HG03565 (cell line): Measurements from ENCODE around the gene COL5A1.

ENCODE experiments used
- ATAC-seq: cut with Tn5 transposase; IDR thresholded peaks from one replicate; pipeline ENCODE4 v1.9.1; 2021; ENCODE audit warnings: mild to moderate bottlenecking, moderate library complexity; ENCODE audit not compliant: unreplicated experiment

The COL5A1 gene

DNA sequence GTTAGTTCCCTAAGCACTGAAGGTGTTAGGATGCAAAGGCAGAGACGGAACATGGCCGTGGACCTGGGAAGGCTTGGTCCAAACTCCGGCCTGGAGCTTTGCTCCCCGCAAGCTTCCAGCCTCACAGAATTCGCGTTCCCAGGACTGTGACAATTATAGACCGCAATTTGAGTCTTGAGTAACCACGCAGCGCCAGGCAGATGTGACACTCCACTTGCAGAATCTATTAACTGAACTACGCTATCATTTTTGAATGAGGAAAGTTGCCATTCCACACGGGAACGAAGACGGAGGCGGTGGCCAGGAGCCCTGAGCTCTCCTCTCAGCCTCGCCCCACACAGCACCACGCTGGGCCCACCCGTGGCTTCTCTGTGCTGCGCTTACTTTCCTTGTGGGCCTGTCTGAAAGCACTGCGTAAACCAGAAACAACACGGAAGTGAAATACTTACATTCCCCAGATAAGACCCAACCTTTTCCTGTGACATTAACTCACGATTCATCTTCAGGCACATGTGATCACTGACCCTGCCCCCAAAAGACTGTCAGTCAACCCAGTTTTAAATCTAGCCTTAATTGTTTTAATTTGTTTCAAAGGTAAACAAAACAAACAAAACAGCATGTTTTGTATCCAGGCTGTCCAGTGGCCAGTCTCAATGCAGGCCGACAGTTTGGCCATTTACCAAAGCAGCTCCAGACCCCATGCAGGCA, 16.1 kb upstream of the COL5A1 start:
- no peak for ATAC-seq

- ATAC-seq = no peak
These were observed 15.6 kb upstream of the COL5A1 start for GRCh38 chr9:134626069-134626423.

DNA sequence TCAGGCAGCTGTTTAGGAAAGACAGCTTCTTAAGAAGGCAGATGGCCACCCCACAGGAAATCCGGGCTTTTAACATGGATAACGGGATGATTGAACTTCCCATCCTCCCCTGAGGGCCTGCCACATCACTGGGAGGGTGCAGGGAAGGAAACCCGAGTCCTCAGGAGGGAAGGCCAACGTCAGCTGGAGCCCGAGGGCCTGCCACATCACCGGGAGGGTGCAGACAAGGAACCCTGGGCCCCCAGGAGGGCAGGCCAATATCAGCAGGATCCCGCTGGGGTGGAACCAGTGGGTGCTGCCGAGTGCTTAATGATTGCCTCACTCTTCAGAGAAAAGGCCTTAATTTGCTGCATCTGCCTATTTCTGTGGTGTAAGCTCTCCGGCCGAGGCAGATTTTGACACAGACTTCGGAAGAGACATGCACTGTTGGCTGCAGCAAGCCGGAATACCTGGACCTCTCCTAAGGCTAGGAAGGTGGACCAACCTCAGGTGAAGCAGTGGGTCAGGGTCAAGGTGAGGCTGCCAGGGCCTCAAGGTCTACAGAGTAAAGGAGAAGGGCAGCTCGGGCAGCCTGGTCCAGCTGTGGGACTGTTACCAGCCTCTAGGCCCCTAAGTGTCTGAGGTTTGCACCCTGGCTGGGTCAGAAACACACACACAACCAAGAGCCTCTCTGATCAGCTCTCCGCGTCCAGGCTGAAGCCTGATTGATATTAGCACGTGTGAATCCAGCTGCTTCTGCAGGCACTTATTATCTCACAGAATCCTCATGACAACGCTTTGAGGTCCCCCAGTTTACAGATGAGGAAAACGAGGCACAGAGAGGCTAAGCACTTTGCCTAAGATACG, 14.8 kb upstream of the COL5A1 start:
- no peak for ATAC-seq

GRCh38 chr9:134627417-134628353, 13.9 kb upstream of the COL5A1 start:
- no peak for ATAC-seq

- ATAC-seq = no peak
These were observed 13.3 kb upstream of the COL5A1 start for GRCh38 chr9:134628354-134628736.

DNA sequence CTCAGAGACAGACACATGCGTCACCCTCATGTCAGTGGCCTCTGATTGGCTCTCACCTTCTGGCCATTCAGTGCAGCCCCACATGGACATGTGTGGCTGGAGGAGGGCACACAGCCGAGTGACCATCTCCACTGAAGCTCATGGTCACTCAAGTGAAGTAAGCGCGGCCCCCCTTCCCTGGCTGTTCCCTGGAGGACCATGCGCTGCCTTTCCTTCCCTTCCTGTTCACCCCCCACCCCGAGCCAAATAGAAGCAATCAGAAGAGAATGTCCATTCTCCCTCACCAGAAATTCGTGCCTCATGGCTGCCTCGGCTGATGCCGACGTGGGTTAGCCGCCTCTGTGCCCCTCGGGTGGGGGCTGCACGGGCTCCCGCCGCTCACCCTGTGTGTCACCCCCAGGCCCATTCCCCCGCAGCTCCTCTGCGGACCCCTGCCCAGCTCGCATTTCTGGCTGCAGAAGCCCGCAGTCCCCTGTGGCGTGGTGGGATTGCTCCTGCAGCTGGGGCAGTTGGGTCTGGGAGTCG, 12.5 kb upstream of the COL5A1 start:
- no peak for ATAC-seq

- no peak for ATAC-seq
These were observed 11.8 kb upstream of the COL5A1 start for GRCh38 chr9:134629586-134630392.

DNA sequence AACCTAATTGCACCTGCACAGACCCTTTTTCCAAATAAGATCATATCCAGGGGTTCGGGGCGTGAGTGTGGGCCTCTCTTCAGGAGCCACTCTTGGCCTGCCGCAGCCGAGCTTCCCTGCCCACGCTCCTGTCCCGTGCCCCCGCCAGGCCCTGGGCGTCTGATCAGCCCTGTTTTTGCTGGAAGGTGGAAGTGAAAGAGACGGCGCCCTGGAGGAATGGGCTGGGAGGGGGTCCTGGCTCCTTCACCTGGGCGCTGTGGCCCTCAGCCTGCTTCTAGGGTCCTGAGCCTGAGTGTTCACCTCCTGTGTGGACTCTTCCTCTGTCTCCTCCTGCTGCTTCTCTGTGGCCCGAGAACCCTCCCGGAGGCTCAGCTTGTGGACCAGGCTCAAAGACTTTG, 11.2 kb upstream of the COL5A1 start:
- no peak for ATAC-seq

GRCh38 chr9:134630861-134631260, 10.7 kb upstream of the COL5A1 start:
- ATAC-seq = no peak

- ATAC-seq = no peak
These were observed 9.7 kb upstream of the COL5A1 start for GRCh38 chr9:134631881-134632280.

- no peak for ATAC-seq
These were observed 9.3 kb upstream of the COL5A1 start for GRCh38 chr9:134632329-134632728.

DNA sequence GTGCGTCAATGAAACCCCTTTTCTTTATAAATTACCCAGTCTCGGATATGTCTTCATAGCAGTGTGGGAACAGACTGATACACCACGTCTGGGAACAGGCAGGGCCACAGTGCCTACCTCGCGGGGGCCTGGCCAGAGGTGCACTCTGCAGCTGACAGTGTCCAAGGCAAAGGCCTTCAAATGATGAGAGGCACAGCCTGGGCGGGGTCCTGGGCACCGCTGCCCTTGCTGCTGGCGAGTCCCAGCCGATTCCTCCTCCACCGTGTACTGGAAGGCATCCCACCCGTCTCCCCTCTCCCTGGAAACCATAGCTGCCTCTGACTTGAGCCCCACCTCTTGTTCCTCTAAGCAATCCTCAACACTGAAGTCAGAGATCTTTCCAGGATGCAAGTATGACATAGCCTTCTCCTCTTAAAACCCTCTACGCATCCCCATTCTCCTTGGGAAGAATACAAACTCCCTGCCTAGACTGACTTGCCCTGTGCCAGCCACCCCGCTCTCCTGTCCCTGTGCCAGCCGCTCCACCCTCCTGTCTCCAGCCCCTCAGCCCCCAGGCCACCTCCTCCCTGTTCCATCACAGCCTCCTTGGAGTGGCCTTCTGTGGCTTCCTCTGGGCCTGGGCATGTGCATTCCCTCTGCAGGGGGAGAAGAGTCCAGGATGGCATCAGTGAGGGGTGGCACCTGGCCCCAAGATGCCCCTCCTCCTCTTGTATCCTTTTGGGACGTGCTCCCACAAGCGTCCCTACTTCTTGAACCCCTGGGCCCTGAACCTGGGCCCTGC, 8.1 kb upstream of the COL5A1 start:
- no peak for ATAC-seq

DNA sequence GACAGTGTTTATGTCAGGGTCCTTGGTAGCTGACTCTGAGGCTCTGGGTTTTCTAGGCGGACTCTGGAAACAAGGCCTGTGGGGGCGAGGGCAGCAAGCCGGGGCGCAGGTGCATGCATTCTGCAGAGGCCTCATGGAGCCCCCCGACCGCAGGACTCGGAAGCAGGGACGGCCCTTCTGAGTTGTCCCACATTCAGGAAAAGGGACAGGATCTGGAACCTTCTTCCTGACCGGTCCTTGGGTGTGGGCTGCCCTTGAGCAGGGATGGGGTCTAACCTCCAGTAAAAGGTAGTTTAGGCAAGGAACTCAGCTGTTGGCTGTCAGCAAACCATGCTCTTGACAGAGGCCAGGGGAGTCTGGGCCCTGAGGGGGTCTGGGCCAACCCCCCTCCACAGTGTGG, 7.4 kb upstream of the COL5A1 start:
- ATAC-seq = no peak

- no peak for ATAC-seq
These were observed 6.9 kb upstream of the COL5A1 start for GRCh38 chr9:134634667-134635230.

DNA sequence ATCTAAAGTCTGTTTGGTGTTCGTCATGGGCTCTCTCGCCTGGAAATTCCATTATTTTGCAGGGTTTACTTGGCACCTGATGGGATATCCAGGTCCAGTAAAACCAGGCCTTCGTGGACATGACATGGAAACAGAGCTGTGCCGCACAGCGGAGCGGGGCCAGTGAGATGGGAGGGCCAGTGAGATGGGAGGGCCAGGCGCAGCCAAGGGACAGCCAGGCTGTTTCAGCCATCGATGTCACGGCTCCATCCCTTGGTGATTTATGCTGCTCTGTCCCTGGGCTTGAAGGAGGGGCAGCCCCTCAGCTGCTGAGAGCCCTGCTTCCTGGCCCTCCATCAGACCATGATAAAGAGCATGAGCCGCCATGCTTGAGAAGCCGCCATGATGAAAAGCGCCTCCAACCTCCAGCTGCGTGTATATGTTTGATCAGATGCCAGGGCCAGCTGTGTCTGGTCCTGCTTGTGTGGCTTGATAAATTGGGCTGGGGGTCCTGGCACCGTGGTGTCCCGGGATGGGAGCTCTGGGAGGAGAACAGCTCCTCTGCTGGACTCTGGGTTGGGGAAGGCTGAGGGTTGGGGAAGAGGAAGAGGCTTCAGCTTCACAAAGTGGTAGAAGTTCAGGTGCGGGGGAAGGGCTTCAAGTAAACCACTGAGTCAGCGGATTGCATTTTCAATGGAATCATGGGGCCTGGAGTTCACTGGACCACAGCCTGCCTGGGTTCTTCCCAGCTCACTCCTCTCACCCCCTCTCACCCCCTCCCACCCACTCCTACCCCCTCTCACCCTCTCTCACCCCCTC, 6.1 kb upstream of the COL5A1 start:
- ATAC-seq = no peak

DNA sequence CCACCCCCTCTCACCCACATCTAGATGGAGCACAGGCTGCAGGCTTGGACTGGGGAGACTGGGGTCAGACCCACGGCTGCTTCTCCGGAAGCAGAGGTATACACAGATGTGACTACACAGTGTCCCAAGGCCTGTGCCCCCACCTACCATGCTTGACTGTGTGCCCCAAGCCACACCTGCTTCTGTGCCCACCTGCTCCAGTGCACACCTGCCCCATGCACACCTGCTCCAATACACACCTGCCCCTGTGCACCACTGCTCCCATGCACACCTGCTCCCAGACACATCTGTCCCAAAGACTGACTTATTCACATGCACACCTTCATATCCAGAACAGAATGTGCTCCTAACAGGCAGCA, 5.5 kb upstream of the COL5A1 start:
- no peak for ATAC-seq

DNA sequence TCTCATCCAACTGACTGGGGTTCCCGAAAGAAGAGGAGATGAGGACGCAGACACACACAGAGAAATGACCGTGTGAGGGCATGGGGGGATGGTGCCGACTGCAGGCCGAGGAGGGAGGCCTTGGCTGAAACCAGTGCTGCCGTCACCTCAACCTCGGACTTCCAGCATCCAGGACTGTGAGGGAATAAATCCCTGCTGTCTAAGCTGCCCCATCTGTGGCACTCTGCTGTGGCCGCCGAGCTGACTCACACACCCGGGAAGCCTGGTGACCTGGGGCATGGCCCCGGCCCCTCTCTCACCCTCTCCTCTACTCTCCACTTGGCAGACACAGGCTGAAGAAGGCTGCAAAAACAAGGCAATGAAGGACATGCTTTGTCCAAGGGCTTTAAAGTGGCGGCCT, 4.4 kb upstream of the COL5A1 start:
- no peak for ATAC-seq

- ATAC-seq = no peak
These were observed 3.7 kb upstream of the COL5A1 start for GRCh38 chr9:134637696-134638501.
